Measurements from ENCODE around the gene CELF3. TPM values are rescaled to one million over a fixed set of nuclear protein-coding genes. Genes with fewer than 3 reads are reported as not detected.
"Not testable (repeated sequence)": the region's sequence is repeated elsewhere in the genome, so short reads cannot be mapped to it uniquely, and the experiment has no call there.

Gene CELF3
- total RNA-seq, 1 experiment from 2014 or later, result not detected

DNA sequence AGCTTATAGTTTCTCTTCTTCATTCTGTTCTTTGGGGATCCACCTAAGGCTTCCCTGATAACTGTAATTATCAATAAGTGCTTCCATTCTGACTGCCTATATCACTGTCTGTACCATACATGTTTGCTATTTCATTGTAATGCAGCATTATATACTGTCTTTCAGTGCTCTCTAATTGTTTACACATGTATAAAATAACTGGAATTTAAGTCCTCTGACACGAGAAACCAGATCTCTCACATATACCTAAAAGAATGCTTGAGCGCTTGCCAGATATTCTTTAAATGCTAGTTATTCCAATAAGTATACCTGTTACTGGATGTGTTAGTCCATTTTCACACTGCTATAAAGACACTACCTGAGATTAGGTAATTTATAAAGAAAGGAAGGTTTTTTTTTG lies 34.7 kb downstream of the CELF3 start:
- H3K27ac Mint-ChIP-seq (ENCODE audit: low read depth, unreplicated experiment), result peak overlapping the region; percentile 73
- intact Hi-C loops (cut with micrococcal nuclease), result no loop called here
- DNase-seq (ENCODE audit: unreplicated experiment), result no peak
- BruUV-seq (replicated peaks), result no TSS peak
- CTCF ChIA-PET, result interaction anchor here (0.6 to 1.7 kb wide), 5 partner anchors 11 to 155 kb away, joined by 3 to 8 read pairs (median 6); no protein-coding TSS in a partner anchor
- TF ChIP-seq CTCF (IDR thresholded peaks at IDR 0.05; ENCODE audit: unreplicated experiment), result no peak
- H3K36me3 Mint-ChIP-seq (ENCODE audit: insufficient read depth, unreplicated experiment), result peaks cover 26% of the 10 kb centered on the region
- no peak overlapping the region for H3K4me3 Mint-ChIP-seq (ENCODE audit: unreplicated experiment)
- H3K27me3 Mint-ChIP-seq (ENCODE audit: insufficient read depth, unreplicated experiment), result no peaks in the 10 kb centered on the region
- no peaks in the 10 kb centered on the region for H3K9me3 Mint-ChIP-seq (ENCODE audit: unreplicated experiment)
- peaks cover 18% of the 10 kb centered on the region for H3K4me1 Mint-ChIP-seq (ENCODE audit: insufficient read depth, unreplicated experiment)
- POLR2A ChIA-PET, result interaction anchor here (1.3 to 1.5 kb wide), 3 partner anchors 78 to 116 kb away, joined by 3 to 5 read pairs (median 4); no protein-coding TSS in a partner anchor

DNA sequence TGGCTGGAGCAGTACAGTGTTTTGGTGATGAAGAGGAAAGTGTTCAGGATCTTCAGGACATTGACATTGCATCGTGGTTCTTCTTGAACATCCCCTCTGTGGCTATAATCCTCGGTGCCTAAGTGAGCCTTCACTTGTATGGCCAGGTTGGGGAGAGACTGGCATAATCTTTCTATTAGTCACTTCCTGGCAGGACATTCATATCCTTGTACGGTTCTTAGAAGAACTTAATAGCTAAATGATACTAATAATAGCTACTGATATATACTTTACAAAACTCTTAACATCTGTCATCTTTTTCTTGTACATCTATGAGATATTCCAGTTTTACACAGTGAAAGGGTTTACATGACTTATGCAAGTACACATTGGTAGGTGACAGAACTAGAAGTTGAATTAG lies 35.8 kb downstream of the CELF3 start:
- peak; percentile 80 for DNase-seq (ENCODE audit: unreplicated experiment)
- ChIA-PET POLR2A (interaction anchor here (0.6 to 1.8 kb wide), 14 partner anchors 8 to 209 kb away, joined by 3 to 5 read pairs (median 4); partner anchors contain the start of gene SNX27), CTCF (interaction anchor here (0.6 to 1.7 kb wide), 4 partner anchors 12 to 236 kb away, joined by 3 to 8 read pairs (median 4); no protein-coding TSS in a partner anchor)
- no TSS peak for BruUV-seq (replicated peaks)
- TF ChIP-seq CTCF (IDR thresholded peaks at IDR 0.05; ENCODE audit: unreplicated experiment), result no peak
- peaks cover 18% of the 10 kb centered on the region for H3K36me3 Mint-ChIP-seq (ENCODE audit: insufficient read depth, unreplicated experiment)
- H3K4me1 Mint-ChIP-seq (ENCODE audit: insufficient read depth, unreplicated experiment), result peaks cover 18% of the 10 kb centered on the region
- H3K27me3 Mint-ChIP-seq (ENCODE audit: insufficient read depth, unreplicated experiment), result no peaks in the 10 kb centered on the region
- H3K27ac Mint-ChIP-seq (ENCODE audit: low read depth, unreplicated experiment), result peak overlapping the region; percentile 73
- intact Hi-C loops (cut with micrococcal nuclease), result no loop called here
- H3K9me3 Mint-ChIP-seq (ENCODE audit: unreplicated experiment), result no peaks in the 10 kb centered on the region
- H3K4me3 Mint-ChIP-seq (ENCODE audit: unreplicated experiment), result no peak overlapping the region

GRCh38 chr1:151680391-151680790 lies 36.2 kb downstream of the CELF3 start:
- BruUV-seq (replicated peaks), result TSS peak; percentile 99

DNA sequence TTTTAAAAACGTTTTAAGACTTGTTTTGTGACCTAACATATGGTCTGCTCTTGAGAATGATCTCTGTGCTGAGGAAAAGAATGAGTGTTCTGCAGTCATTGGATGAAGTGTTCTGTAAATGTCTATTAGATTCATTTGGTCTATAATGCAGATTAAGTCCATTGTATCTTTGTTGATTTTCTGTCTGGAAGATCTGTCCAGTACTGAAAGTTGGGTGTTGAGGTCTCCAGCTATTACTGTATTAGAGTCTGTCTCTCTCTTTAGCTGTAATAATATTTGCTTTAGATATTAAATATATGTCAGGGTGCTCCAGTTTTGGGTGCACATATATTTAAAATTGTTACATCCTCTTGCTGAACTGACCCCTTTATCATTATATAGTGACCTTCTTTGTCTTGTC lies 43.2 kb downstream of the CELF3 start:
- intact Hi-C loops (cut with micrococcal nuclease), result no loop called here
- ChIA-PET POLR2A (interaction anchor here (0.6 to 0.7 kb wide), 2 partner anchors 62 to 789 kb away, joined by 3 to 4 read pairs; partner anchors contain the start of gene SNX27), CTCF (interaction anchor here (0.7 kb wide), 1 partner anchor 158 kb away, joined by 3 read pairs; the partner anchor contains the start of gene RORC)

More at GRCh38 chr1:151680391-151680790, 36.2 kb downstream of the CELF3 start:
- peak; percentile 24 for DNase-seq (ENCODE audit: unreplicated experiment)
- Mint-ChIP-seq H3K27ac (ENCODE audit: low read depth, unreplicated experiment) (peak overlapping the region; percentile 73), H3K36me3 (ENCODE audit: insufficient read depth, unreplicated experiment) (peaks cover 16% of the 10 kb centered on the region), H3K4me3 (ENCODE audit: unreplicated experiment) (no peak overlapping the region), H3K9me3 (ENCODE audit: unreplicated experiment) (no peaks in the 10 kb centered on the region), H3K27me3 (ENCODE audit: insufficient read depth, unreplicated experiment) (no peaks in the 10 kb centered on the region), H3K4me1 (ENCODE audit: insufficient read depth, unreplicated experiment) (peaks cover 18% of the 10 kb centered on the region)
- ChIA-PET CTCF (interaction anchor here (0.6 to 1.7 kb wide), 5 partner anchors 12 to 236 kb away, joined by 3 to 8 read pairs (median 4); no protein-coding TSS in a partner anchor), POLR2A (interaction anchor here (0.6 to 1.8 kb wide), 14 partner anchors 8 to 210 kb away, joined by 3 to 5 read pairs (median 3); partner anchors contain the start of gene SNX27)
- TF ChIP-seq CTCF (IDR thresholded peaks at IDR 0.05; ENCODE audit: unreplicated experiment), result no peak
- intact Hi-C loops (cut with micrococcal nuclease), result no loop called here

GRCh38 chr1:151670036-151670675 lies 46.4 kb downstream of the CELF3 start:
- ChIA-PET CTCF (interaction anchor here (0.7 to 3.1 kb wide), 2 partner anchors 64 to 299 kb away, joined by 3 to 12 read pairs; no protein-coding TSS in a partner anchor), POLR2A (interaction anchor here (0.6 to 0.7 kb wide), 2 partner anchors 8 to 9 kb away, joined by 3 read pairs; no protein-coding TSS in a partner anchor)
- BruUV-seq (replicated peaks); DNase-seq (ENCODE audit: unreplicated experiment); H3K27me3 Mint-ChIP-seq (ENCODE audit: insufficient read depth, unreplicated experiment); H3K27ac Mint-ChIP-seq (ENCODE audit: low read depth, unreplicated experiment); H3K4me3 Mint-ChIP-seq (ENCODE audit: unreplicated experiment); intact Hi-C loops (cut with micrococcal nuclease); H3K4me1 Mint-ChIP-seq (ENCODE audit: insufficient read depth, unreplicated experiment): not testable (repeated sequence)
- H3K9me3 Mint-ChIP-seq (ENCODE audit: unreplicated experiment), result peaks cover 19% of the 10 kb centered on the region
- peaks cover 46% of the 10 kb centered on the region for H3K36me3 Mint-ChIP-seq (ENCODE audit: insufficient read depth, unreplicated experiment)

More for the DNA sequence above, 43.2 kb downstream of the CELF3 start:
- no peaks in the 10 kb centered on the region for H3K4me1 Mint-ChIP-seq (ENCODE audit: insufficient read depth, unreplicated experiment)
- peaks cover 19% of the 10 kb centered on the region for H3K9me3 Mint-ChIP-seq (ENCODE audit: unreplicated experiment)
- BruUV-seq (replicated peaks), result no TSS peak
- H3K27me3 Mint-ChIP-seq (ENCODE audit: insufficient read depth, unreplicated experiment), result no peaks in the 10 kb centered on the region
- TF ChIP-seq CTCF (IDR thresholded peaks at IDR 0.05; ENCODE audit: unreplicated experiment), result no peak
- DNase-seq (ENCODE audit: unreplicated experiment), result no peak
- H3K4me3 Mint-ChIP-seq (ENCODE audit: unreplicated experiment), result no peak overlapping the region
- H3K27ac Mint-ChIP-seq (ENCODE audit: low read depth, unreplicated experiment), result no peak overlapping the region
- peaks cover 41% of the 10 kb centered on the region for H3K36me3 Mint-ChIP-seq (ENCODE audit: insufficient read depth, unreplicated experiment)
